GM12878 (cell line): ENCODE data around the gene UGT8. TPM values are rescaled to one million over a fixed set of nuclear protein-coding genes. Genes with fewer than 3 reads are reported as not detected.

Source experiments
- ATAC-seq: fragments of 200-7000 bp; cut with Tn5 transposase; 3 replicates; pipeline ENCODE4 v1.9.1; 2020; ENCODE audit warnings: mild to moderate bottlenecking, moderate library complexity
- BruUV-seq: library from RNA; stranded (reverse); fragments of 400-500 nt; replicated peaks from 2 replicates; lab custom pipeline; 2021; lab: Mats Ljungman, UMichigan
- CTCF ChIA-PET: fragments of 300-600 bp; sonication (Branson Sonifier 250); formaldehyde crosslinking; extraction: SDS; loops from one replicate; lab custom pipeline; 2021; ENCODE audit warnings: inconsistent platforms; lab: Yijun Ruan, JAX
- POLR2A ChIA-PET: fragments of 350-600 bp; formaldehyde crosslinking; extraction: SDS; loops from one replicate; lab custom pipeline; 2021; ENCODE audit warnings: inconsistent platforms; lab: Charles Lee
- RAD21 ChIA-PET: fragments of 300-600 bp; sonication (Branson Sonifier 250); formaldehyde crosslinking; loops from one replicate; lab custom pipeline; 2023; ENCODE audit warnings: antibody characterized with exemption; ENCODE audit not compliant: unreplicated experiment; lab: Charles Lee
- SMC1A ChIA-PET: fragments of 300-600 bp; sonication (Branson Sonifier 250); formaldehyde crosslinking; loops from one replicate; lab custom pipeline; 2023; ENCODE audit not compliant: unreplicated experiment, uncharacterized antibody; lab: Charles Lee
- DNase-seq: peaks from one replicate; pipeline ENCODE4 v3.0.0-alpha.2; 2011; ENCODE audit warnings: low read depth, low spot score
- FAIRE-seq: peaks from 3 replicates; lab custom pipeline; 2011; peaks lifted over from hg19 to GRCh38; lab: Jason Lieb, UNC
- H2AFZ ChIP-seq: 2 replicates; pipeline ENCODE4 v1.6.0; 2011; ENCODE audit warnings: low read depth, low read length, control low read depth; ENCODE audit not compliant: control insufficient read depth
- H3K27ac ChIP-seq: 2 replicates; pipeline ENCODE4 v1.5.1; 2011; ENCODE audit warnings: control low read depth; ENCODE audit not compliant: control insufficient read depth, insufficient read depth
- H3K27me3 ChIP-seq, 2 experiments: replicated peaks in 1 of 2; 2 replicates each; pipeline versions ENCODE4 v1.6.0 to v1.6.1; 2011; ENCODE audit warnings: low read length in 1 of 2; ENCODE audit not compliant: control insufficient read depth in 2 of 2, insufficient read depth in 2 of 2
- H3K36me3 ChIP-seq, 2 experiments: 2 replicates each; pipeline ENCODE4 v1.5.1; 2011; ENCODE audit warnings: low read length in 1 of 2; ENCODE audit not compliant: control insufficient read depth in 2 of 2, insufficient read depth in 2 of 2
- H3K4me1 ChIP-seq: 2 replicates; pipeline ENCODE4 v1.6.1; 2011; ENCODE audit warnings: mild to moderate bottlenecking, low read length, moderate library complexity, mixed read lengths; ENCODE audit not compliant: control insufficient read depth, insufficient read depth
- H3K4me2 ChIP-seq: 2 replicates; pipeline ENCODE4 v1.6.0; 2011; ENCODE audit warnings: control low read depth; ENCODE audit not compliant: control insufficient read depth, insufficient read depth
- H3K4me3 ChIP-seq: fragments of 200-600 bp; sonication (generic); 2 replicates; pipeline ENCODE4 v1.5.1; 2016
- H3K79me2 ChIP-seq: 2 replicates; pipeline ENCODE4 v1.6.0; 2011; ENCODE audit warnings: low read length; ENCODE audit not compliant: control insufficient read depth, insufficient read depth
- H3K9ac ChIP-seq: 2 replicates; pipeline ENCODE4 v1.8.0; 2011; ENCODE audit warnings: low read length, control low read depth, mixed read lengths; ENCODE audit not compliant: control insufficient read depth, insufficient read depth
- H3K9me3 ChIP-seq: replicated peaks from 3 replicates; pipeline ENCODE4 v1.5.1; 2011; ENCODE audit warnings: mild to moderate bottlenecking, low read length; ENCODE audit not compliant: control insufficient read depth, insufficient read depth
- H4K20me1 ChIP-seq: 2 replicates; pipeline ENCODE4 v1.6.0; 2011; ENCODE audit not compliant: control insufficient read depth, insufficient read depth
- ATF7 ChIP-seq: fragments of 450-650 bp; IDR thresholded peaks from 2 replicates; pipeline ENCODE4 v1.6.1; 2016; ENCODE audit warnings: low read depth, mild to moderate bottlenecking
- CREB1 ChIP-seq: IDR thresholded peaks from 2 replicates; pipeline ENCODE4 v1.6.1; 2012; ENCODE audit warnings: low read depth, mild to moderate bottlenecking, inconsistent platforms
- ETV6 ChIP-seq, 2 experiments: fragments of 450-650 bp in 1 of 2; IDR thresholded peaks in 1 of 2; conservative IDR thresholded peaks in 1 of 2; 2 replicates each; pipeline ENCODE4 v1.6.1; 2014; ENCODE audit warnings: antibody characterized with exemption in 1 of 2, borderline replicate concordance in 1 of 2, low read depth in 1 of 2, mild to moderate bottlenecking in 1 of 2, moderate library complexity in 1 of 2
- FOXK2 ChIP-seq: fragments of 450-650 bp; IDR thresholded peaks from 2 replicates; pipeline ENCODE4 v1.6.1; 2017; ENCODE audit warnings: mild to moderate bottlenecking, moderate library complexity
- HDGF ChIP-seq: fragments of 450-650 bp; IDR thresholded peaks from 2 replicates; pipeline ENCODE4 v1.6.1; 2016; ENCODE audit warnings: antibody characterized with exemption
- JUND ChIP-seq: IDR thresholded peaks from 2 replicates; pipeline ENCODE4 v1.6.1; 2012; ENCODE audit warnings: low read depth, mild to moderate bottlenecking, low read length, improper control_type of control experiment, moderate library complexity
- KDM1A ChIP-seq: fragments of 200-600 bp; sonication (generic); IDR thresholded peaks from 2 replicates; pipeline ENCODE4 v1.6.1; 2016; ENCODE audit warnings: borderline replicate concordance
- SREBF1 ChIP-seq: IDR thresholded peaks from 2 replicates; pipeline ENCODE4 v1.6.1; 2012; ENCODE audit warnings: mild to moderate bottlenecking, low read length
- STAT3 ChIP-seq: IDR thresholded peaks from 2 replicates; pipeline ENCODE4 v1.6.1; 2011; ENCODE audit warnings: low read depth, low read length, improper control_type of control experiment
- SUZ12 ChIP-seq: fragments of 200-600 bp; sonication (generic); IDR thresholded peaks from one replicate; pipeline ENCODE4 v1.6.1; 2018; ENCODE audit warnings: antibody characterized with exemption, mild to moderate bottlenecking; ENCODE audit not compliant: unreplicated experiment
- WGBS: methylation state at CpG from one replicate; pipeline ENCODE4 v1.1.6; 2016; ENCODE audit warnings: low lambda C conversion rate; ENCODE audit not compliant: insufficient replicate concordance, insufficient coverage; ENCODE audit errors: missing lambda C conversion rate; 5-methylcytosine and 5-hydroxymethylcytosine counted together
- in situ Hi-C: fragments of 300-500 bp; cut with MboI; formaldehyde crosslinking; loops from 9 replicates; pipeline ENCODE4 v1.14.3; 2018; ENCODE audit warnings: mixed read lengths
- intact Hi-C: fragments of 100-400 bp; cut with micrococcal nuclease; formaldehyde crosslinking; loops from one replicate; pipeline ENCODE4 v1.14.2; 2022; ENCODE audit not compliant: unreplicated experiment
- polyA plus RNA-seq, 11 experiments: library from polyadenylated mRNA; depleted of rRNA in 4 of 11; unstranded in 6 of 11; stranded (reverse) in 5 of 11; fragments of >200 nt; fragmentation: Nextera tagmentation in 4 of 11; fragmentation: Illumina TruSeq in 1 of 11; extraction: Ambion mirVana in 4 of 11; extraction: Trizol in 1 of 11; gene quantifications; 1 replicate in 1 of 11; 2 replicates in 10 of 11; pipeline versions ENCODE4 v1.2.1 to v1.2.3, GENCODE V29; 2011 to 2016; ENCODE audit warnings: inconsistent platforms in 2 of 11, missing spikeins in 2 of 11, low read depth in 1 of 11
- total RNA-seq, 4 experiments: library from RNA; depleted of rRNA in 3 of 4; stranded (reverse); fragments of >200 nt in 3 of 4; fragmentation: Illumina TruSeq in 1 of 4; extraction: Trizol in 1 of 4; gene quantifications; 2 replicates each; pipeline versions ENCODE4 v1.2.1 to v1.2.3, GENCODE V29; 2013 to 2021

UGT8 gene
- total and polyA plus RNA-seq, 10 of the 15 experiments (the other 5 are each of a cell fraction or from before 2014, with no cell fraction given): 0.16 to 1.1 (median 0.49) TPM

DNA sequence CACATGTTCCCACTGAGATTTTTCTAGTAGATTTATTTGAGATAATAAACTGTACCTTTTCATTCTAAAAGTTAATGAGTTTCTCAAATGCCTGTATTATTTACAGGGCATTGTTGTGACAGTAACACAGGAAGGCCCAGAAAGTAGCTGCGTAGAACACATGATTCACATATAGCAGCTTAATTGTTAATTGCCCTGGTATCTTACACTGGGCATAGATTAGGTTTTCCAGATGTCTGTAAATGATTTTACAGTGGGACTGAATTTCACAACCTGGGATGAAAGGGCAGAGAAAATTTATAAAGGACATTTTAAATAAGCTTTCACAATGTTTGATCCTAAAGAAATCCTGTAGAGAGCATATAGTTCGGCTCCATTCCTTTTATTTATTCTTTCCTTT, 27.6 kb downstream of the UGT8 start:
- ChIA-PET CTCF (no interaction called here), POLR2A (no interaction called here), SMC1A (no interaction called here), RAD21 (no interaction called here)
- Histone ChIP-seq H4K20me1 (no peaks in the 10 kb centered on the region), H3K27me3 (no peaks in the 10 kb centered on the region; a peak in 1 of 4 replicates), H2AFZ (no peak overlapping the region), H3K79me2 (no peaks in the 10 kb centered on the region), H3K9me3 (no peaks in the 10 kb centered on the region), H3K36me3 (no peaks in the 10 kb centered on the region), H3K4me1 (no peaks in the 10 kb centered on the region), H3K9ac (no peak overlapping the region), H3K4me2 (no peak overlapping the region), H3K27ac (no peak overlapping the region), H3K4me3 (no peak overlapping the region)
- DNase-seq (no peak), FAIRE-seq (no peak), ATAC-seq (no peak)
- in situ Hi-C loops (no loop called here), intact Hi-C loops (no loop called here)
- 60% methylated on average over 2 of the region's 2 CpGs for WGBS
- TF ChIP-seq STAT3 (no peak), CREB1 (no peak), KDM1A (no peak), ETV6 (conservative IDR thresholded peaks at IDR 0.05 in 1 of 2, IDR thresholded peaks at IDR 0.05 in 1 of 2; ENCODE audit: borderline replicate concordance in 1 of 2, low read depth in 1 of 2) (no peak), JUND (no peak), HDGF (no peak), SUZ12 (no peak), FOXK2 (no peak), SREBF1 (no peak), ATF7 (no peak)
- no TSS peak for BruUV-seq
